ENCODE results near the gene FHIT.

DNA sequence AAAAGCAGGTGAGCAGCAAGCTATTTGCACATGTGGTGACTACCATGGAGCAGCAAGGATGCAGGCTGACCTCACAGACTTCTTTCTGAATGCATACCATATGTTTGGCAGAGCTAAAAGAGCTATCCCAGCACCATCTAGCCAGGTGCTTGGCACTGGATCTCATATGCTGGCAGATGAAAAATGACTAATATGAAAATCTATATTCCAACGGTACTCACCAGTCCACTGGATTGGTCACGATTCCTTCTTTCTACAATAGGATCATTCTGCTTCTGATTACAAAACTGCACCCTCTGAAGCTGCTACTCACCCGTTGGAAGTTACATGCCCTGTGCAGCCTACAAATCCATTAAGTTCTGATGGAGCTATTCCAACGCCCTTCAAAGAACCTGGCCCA, 1487.1 kb downstream of the FHIT start:
- TF ChIP-seq POLR2A (IDR thresholded peaks at IDR 0.05) = no peak
- no peak for TF ChIP-seq CTCF (IDR thresholded peaks at IDR 0.05)
